ENCODE data around the gene SH3PXD2B.
"Not testable (repeated sequence)": the region's sequence is repeated elsewhere in the genome, so short reads cannot be mapped to it uniquely, and the experiment has no call there.

SH3PXD2B gene

DNA sequence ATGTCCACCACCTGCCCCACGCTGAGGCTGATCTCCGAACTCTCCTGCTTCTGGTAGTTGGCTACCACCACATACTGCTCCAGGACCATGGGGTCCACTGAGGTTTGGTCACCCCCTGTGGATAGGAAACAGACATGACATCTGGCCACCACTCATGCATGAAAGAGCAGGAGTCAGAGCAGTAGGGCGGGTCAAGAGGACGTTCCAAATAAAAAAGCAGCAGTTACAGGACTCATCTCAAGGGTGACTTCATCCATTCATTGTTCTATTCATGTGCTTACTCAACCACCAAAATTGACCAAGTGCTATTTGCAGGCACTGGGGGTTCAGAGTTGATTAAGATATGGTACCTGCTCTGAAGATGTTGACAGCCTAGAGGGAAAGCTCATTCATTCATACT lies 91.6 kb downstream of the SH3PXD2B start:
- no peak for DNase-seq

- no peak for DNase-seq
Observed at GRCh38 chr5:172361566-172362238, 92.6 kb downstream of the SH3PXD2B start.

DNA sequence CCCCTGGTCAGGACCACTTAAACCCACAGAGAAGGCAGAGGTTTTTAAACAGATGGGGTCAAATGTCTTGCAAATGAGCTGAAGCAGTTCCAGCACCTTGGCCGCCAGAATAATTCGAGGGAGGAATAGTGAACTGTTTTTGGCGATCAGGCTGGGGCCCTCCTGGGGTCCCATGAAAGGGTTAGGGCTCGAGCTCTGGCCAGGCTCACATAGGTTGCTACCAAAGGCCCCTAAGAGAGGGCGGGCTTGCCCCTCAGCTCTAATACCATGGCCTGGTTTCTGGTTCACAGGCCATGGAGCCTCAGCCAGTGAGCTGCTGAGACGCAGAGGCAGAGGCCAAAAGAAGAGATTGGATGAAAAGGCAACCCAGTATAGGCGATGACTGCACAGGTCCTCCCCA lies 96.0 kb downstream of the SH3PXD2B start:
- no peak for DNase-seq

- no peak for DNase-seq
Observed at GRCh38 chr5:172356527-172356926, 97.8 kb downstream of the SH3PXD2B start.

- DNase-seq: no peak
Observed at GRCh38 chr5:172356047-172356446, 98.3 kb downstream of the SH3PXD2B start.

- no peak for DNase-seq
Observed at GRCh38 chr5:172353846-172354245, 100.5 kb downstream of the SH3PXD2B start.

DNA sequence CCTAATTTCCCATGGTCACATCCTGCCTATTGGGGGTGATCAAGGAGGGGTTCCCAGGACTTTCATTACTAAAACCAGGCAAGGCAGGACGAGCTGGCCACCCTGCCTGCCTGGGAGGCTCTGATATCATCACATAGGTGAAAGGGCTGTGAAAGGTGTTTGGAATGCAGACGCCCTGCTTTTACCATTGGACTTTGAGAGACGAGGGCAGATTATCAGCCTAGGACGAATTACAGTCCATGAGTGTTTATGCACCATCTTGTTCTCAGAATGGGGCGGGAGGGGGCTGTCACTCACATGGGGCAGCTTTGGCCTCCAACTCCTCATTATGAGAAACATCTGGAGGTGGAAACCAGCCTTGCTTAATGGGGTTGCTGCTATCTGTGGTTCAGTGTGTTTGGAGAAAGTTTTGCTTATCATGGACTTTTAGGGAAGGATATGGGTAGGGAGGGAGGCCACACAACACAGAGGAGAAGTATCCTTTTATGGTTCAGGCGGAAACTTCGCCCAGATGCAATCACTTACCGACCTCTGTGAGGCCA lies 101.0 kb downstream of the SH3PXD2B start:
- DNase-seq: no peak

DNA sequence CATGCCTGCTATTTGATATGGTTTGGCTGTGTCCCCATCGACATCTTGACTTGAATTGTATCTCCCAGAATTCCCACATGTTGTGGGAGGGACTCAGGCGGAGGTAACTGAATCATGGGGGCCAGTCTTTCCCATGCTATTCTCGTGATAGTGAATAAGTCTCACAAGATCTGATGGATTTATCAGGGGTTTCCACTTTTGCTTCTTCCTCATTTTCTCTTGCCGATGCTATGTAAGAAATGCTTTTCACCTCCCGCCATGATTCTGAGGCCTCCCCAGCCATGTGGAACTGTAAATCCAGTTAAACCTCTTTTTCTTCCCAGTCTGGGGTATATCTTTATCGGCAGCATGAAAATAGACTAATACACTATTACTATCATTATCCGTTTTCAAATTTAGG lies 101.8 kb downstream of the SH3PXD2B start:
- DNase-seq: not testable (repeated sequence)

DNA sequence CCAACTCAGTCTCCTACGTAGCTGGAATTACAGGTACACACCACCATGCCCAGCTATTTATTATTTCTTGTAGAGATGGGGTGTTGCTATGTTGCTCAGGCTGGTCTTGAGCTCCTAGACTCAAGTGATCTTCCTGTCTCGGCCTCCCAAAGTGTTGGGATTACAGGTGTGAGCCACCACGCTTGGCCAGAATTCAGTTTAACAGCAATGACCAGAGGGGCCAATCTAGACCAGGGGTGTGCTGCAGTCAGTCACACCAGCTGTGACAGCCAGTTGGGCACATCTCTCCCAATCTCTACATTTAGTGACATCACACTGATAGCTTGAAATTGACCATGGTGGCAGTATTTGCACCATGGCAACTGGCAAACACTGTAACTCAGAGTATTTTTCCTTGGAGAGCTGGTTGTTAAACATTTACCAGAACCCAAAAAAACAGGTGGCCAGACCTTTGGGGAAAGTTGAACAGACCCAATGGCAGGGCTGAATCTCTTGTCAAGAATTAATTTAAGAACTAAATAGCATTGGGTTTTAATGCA lies 103.0 kb downstream of the SH3PXD2B start:
- DNase-seq: no peak

DNA sequence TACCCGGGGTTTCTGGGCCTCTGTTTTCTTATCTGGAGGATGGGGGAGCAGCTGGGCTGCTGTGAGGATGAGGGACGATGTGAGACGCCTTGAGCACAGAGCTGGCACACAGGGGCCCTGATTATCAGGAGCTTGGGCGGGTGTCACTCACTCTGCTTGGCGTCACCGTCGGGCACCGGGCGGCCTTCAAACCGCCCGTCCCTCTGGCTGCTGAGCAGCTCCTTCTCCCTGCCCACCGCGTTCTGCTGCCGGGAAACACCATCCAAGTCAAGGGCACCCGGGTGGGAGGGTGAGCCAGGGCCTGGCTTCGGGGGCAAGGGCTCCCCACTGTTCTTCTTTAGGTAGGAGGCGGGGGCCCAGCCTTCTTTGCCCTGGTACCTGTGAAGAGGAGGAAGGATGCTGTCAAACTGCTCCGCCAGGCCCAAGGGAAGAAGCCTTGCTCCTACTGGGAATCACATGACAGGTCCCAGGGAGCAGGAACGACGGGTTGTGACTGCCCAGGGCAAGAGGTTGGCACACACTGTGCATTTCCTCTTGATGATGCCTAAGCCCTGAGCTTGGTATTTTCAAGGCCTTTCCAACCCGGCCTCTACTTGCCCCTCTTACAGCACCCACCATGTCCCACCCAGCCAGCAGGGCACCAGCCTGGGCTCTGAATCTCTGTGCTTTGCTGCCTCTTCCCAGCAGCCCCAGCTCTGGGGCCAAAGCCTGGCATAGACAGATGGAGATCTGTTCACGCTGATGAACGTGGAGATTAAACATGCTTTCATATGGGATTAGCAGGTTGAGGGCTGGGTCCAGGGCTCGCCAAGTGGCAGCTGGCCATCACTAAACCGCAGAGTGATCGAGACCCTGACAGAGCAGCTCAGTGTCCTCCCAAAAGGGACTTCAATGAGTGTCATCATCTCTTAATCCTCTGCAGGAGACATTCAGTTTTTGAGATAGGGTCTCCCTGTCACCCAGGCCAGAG lies 103.8 kb downstream of the SH3PXD2B start:
- no peak for DNase-seq

DNA sequence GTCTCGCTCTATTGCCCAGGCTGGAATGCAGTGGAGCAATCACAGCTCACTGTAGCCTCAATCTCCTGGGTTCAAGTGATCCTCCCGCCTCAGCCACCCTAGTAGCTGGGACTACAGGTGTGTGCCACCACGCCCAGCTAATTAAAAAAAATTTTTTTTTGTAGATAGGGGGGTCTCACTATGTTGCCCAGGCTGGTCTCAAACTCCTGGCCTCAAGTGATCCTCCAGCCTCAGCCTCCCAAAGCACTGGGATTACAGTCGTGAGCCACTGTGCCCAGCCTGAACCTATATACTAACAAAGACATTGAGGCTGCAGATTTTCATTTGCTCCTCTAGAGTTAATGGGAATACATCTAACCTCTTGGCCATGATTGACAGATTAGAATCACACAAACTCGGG lies 105.6 kb downstream of the SH3PXD2B start:
- not testable (repeated sequence) for DNase-seq

GRCh38 chr5:172348084-172348483 lies 106.2 kb downstream of the SH3PXD2B start:
- no peak for DNase-seq

- DNase-seq: no peak
Observed at GRCh38 chr5:172347496-172348052, 106.8 kb downstream of the SH3PXD2B start.

DNA sequence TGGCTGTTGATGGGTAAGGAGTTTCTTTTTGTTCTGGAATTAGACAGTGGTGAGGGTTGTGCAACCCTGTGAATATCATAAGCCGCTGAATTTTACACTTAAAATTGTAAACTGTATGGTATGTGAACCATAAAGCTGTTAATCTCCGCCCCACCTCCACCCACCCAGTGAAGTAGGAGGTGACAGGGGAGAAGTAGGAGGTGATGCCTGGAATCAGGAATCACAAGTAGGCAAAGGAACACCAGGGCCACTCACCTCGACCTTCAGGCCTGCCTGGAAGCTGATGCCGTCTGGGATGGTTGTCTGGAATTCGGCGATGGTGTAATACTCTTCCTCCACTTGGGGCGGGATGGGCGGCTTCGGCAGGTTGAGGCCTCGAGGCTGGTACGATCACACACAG lies 108.4 kb downstream of the SH3PXD2B start:
- no peak for DNase-seq

DNA sequence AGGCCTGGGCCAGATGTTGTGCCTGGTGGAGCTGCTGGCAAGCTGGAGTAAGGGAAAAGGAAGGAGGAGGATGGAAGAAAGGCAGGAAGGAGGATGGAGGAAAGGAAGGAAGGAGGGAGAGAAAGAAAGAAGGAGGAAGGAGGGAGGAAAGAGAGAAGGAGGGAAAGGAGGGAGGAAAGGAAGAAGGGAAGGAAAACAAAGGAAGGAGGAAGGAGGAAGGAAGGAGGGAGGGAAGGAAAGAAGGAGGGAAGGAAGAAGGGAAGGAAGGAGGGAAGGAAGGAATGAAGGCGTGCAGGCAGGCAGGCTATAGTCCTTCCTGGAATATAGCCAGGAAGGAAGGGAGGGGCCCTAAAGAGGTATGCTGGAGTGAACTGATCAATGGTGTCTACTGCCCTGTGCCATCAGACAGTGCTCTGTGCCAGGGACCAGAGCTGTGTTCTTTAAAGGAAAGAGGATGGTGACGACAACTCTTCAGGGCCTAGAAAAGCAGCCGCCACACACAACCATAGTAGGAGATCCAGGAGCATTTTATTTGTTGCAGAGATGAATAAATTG lies 109.4 kb downstream of the SH3PXD2B start:
- DNase-seq: no peak

DNA sequence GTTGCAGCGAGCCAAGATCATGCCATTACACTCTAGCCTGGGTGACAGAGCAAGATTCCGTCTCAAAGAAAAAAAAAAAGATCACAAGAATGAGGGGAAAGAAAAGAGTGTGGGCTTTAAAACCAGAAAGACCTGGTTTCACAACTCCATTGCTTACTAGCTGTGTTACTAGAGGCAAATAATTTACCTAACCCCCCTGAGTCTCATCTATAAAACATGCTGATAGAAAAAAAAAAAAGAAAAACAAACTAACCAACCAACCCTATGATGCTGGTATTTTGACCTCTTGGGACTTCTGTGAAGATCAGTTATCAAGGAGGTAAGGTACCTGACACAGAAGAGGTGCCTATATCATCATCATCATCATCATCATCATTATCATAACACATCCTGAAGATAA lies 110.6 kb downstream of the SH3PXD2B start:
- no peak for DNase-seq

DNA sequence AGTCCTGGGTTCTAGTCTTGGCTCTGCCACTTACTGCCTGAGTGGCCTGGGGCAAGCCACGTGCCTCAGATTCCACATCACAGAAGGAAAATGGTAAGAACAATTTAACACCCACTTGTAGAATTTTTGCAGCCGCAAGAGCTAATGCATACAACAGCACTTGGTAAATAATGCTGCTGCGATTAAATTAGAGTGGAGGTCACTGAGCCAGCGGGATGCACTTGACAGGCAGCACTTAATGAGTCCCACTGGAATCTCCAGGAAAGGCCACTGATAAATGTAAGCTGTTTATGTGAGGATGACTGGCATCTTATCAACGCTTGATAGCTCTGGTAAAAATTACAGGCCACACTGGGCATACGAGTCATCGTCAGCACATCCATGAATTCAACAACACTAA lies 111.4 kb downstream of the SH3PXD2B start:
- DNase-seq: no peak

- DNase-seq: no peak
Observed at GRCh38 chr5:172339264-172340180, 114.8 kb downstream of the SH3PXD2B start.

GRCh38 chr5:172336676-172337285 lies 117.5 kb downstream of the SH3PXD2B start:
- peak; percentile 38 for DNase-seq

DNA sequence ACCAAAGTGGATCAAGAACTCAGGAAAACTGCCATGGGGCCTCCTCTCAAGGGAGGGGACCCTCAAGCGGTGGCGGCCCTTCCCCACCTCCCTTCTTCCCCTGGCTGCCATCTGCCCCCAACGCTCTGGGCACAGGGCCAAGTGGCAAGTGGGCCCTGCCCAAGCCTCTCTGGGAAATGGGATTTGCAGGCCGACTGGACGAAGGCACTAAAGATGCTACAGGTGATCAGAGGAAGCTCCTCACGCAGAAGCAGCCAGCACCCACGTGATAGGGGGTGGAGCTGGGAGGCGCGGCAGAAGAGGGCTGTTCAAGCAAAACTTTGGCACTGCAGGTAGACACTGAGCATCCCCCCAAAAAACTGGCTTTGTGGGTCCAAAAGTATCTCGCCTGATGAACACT lies 118.1 kb downstream of the SH3PXD2B start:
- DNase-seq: no peak

- no peak for DNase-seq
Observed at GRCh38 chr5:172335721-172336120, 118.6 kb downstream of the SH3PXD2B start.
